Stimulated activated CD8-positive, alpha-beta memory T cell treated with anti-CD3 and anti-CD28 coated beads, Interleukin-2, amount 100 ng/mL, for 48 hours (primary cell): ENCODE data around the gene PTPRM.

Source experiments
- DNase-seq, 2 donors: peaks; one replicate each; pipeline ENCODE4 v3.0.0-alpha.2; 2020; ENCODE audit warnings: low read depth in 2 of 2

The PTPRM gene

GRCh38 chr18:7600036-7600435 is 32.9 kb downstream of the PTPRM start:
- no peak for DNase-seq

- no peak for DNase-seq
These were observed 33.6 kb downstream of the PTPRM start for GRCh38 chr18:7600528-7601245.

- DNase-seq = no peak
These were observed 34.1 kb downstream of the PTPRM start for GRCh38 chr18:7601246-7601615.

GRCh38 chr18:7601936-7602335 is 34.8 kb downstream of the PTPRM start:
- DNase-seq = no peak

GRCh38 chr18:7603259-7604000 is 36.3 kb downstream of the PTPRM start:
- DNase-seq = no peak

GRCh38 chr18:7604361-7604760 is 37.2 kb downstream of the PTPRM start:
- no peak for DNase-seq

GRCh38 chr18:7605705-7606104 is 38.6 kb downstream of the PTPRM start:
- no peak for DNase-seq

- DNase-seq = no peak
These were observed 40.5 kb downstream of the PTPRM start for GRCh38 chr18:7607540-7608173.

GRCh38 chr18:7608174-7608550 is 41.0 kb downstream of the PTPRM start:
- DNase-seq = no peak

- no peak for DNase-seq
These were observed 41.7 kb downstream of the PTPRM start for GRCh38 chr18:7608781-7609201.

GRCh38 chr18:7609617-7610016 is 42.5 kb downstream of the PTPRM start:
- DNase-seq = no peak

GRCh38 chr18:7614042-7614441 is 46.9 kb downstream of the PTPRM start:
- no peak for DNase-seq

- DNase-seq = no peak
These were observed 48.7 kb downstream of the PTPRM start for GRCh38 chr18:7615840-7616239.

GRCh38 chr18:7616661-7617060 is 49.5 kb downstream of the PTPRM start:
- no peak for DNase-seq

- DNase-seq = no peak
These were observed 50.8 kb downstream of the PTPRM start for GRCh38 chr18:7617738-7618422.

- DNase-seq = no peak
These were observed 51.9 kb downstream of the PTPRM start for GRCh38 chr18:7618891-7619442.

GRCh38 chr18:7619676-7620075 is 52.6 kb downstream of the PTPRM start:
- DNase-seq = no peak

GRCh38 chr18:7622721-7623120 is 55.6 kb downstream of the PTPRM start:
- DNase-seq = no peak

- DNase-seq = no peak
These were observed 56.6 kb downstream of the PTPRM start for GRCh38 chr18:7623681-7624080.

GRCh38 chr18:7624697-7625096 is 57.6 kb downstream of the PTPRM start:
- DNase-seq = no peak

- DNase-seq = no peak
These were observed 59.2 kb downstream of the PTPRM start for GRCh38 chr18:7626175-7626921.
